HepG2 (cell line): ENCODE measurements around the gene SLC16A9. TPM values are rescaled to one million over a fixed set of nuclear protein-coding genes. Genes with fewer than 3 reads are reported as not detected.

Experiments
- ATAC-seq: fragments of 200-7000 bp; cut with Tn5 transposase; 3 replicates; pipeline ENCODE4 v1.9.1; 2020; ENCODE audit warnings: mild to moderate bottlenecking, moderate library complexity
- BruUV-seq: library from RNA; stranded (reverse); fragments of 400-500 nt; replicated peaks from 2 replicates; lab custom pipeline; 2021; lab: Mats Ljungman, UMichigan
- CTCF ChIA-PET: fragments of 300-600 bp; formaldehyde crosslinking; extraction: SDS; loops from one replicate; lab custom pipeline; 2021; ENCODE audit warnings: low total read pairs, inconsistent platforms, low intra/inter-chr PET ratio; lab: Yijun Ruan, JAX
- POLR2A ChIA-PET: fragments of 350-600 bp; sonication (Branson Sonifier 250); formaldehyde crosslinking; loops from one replicate; lab custom pipeline; 2020; ENCODE audit warnings: antibody characterized with exemption, inconsistent platforms; lab: Yijun Ruan, JAX
- DNase-seq: peaks from one replicate; pipeline ENCODE4 v3.0.0-alpha.2; 2015; ENCODE audit warnings: low spot score
- FAIRE-seq: peaks from 3 replicates; lab custom pipeline; 2011; peaks lifted over from hg19 to GRCh38; lab: Jason Lieb, UNC
- H2AFZ ChIP-seq: one replicate; pipeline ENCODE4 v1.6.1; 2011; ENCODE audit warnings: low read length, inconsistent platforms
- H3K27ac ChIP-seq: fragments of 300-600 bp; 3 replicates; pipeline ENCODE4 v1.8.0; 2011; ENCODE audit warnings: mixed run types, mild to moderate bottlenecking, mixed read lengths, low read length, inconsistent platforms; ENCODE audit not compliant: insufficient read depth; ENCODE audit errors: extremely low read length
- H3K27me3 ChIP-seq, 2 experiments: fragments of 200-600 bp in 1 of 2; 2 replicates in 1 of 2; 3 replicates in 1 of 2; pipeline versions ENCODE4 v1.6.0 to v1.8.0; 2011; ENCODE audit warnings: low read length in 2 of 2, mild to moderate bottlenecking in 2 of 2, moderate library complexity in 2 of 2, inconsistent platforms in 1 of 2; ENCODE audit not compliant: insufficient read depth in 2 of 2, control insufficient read depth in 1 of 2
- H3K36me3 ChIP-seq, 2 experiments: fragments of 200-600 bp in 1 of 2; replicated peaks in 1 of 2; 2 replicates in 1 of 2; 3 replicates in 1 of 2; pipeline versions ENCODE4 v1.5.1 to v1.8.0; 2011; ENCODE audit warnings: low read length in 2 of 2, inconsistent platforms in 1 of 2; ENCODE audit not compliant: insufficient read depth in 2 of 2, control insufficient read depth in 1 of 2
- H3K4me1 ChIP-seq: 2 replicates; pipeline ENCODE4 v1.5.1; 2012; ENCODE audit warnings: low read length, inconsistent platforms; ENCODE audit not compliant: insufficient read depth
- H3K4me2 ChIP-seq: 2 replicates; pipeline ENCODE4 v1.6.0; 2011; ENCODE audit warnings: low read depth, low read length, inconsistent platforms
- H3K4me3 ChIP-seq, 3 experiments: fragments of 200-600 bp in 1 of 3; sonication (generic), shearing (Covaris generic) in 1 of 3; replicated peaks in 1 of 3; 2 replicates each; pipeline ENCODE4 v1.5.1; 2011 to 2016; ENCODE audit warnings: low read length in 3 of 3, inconsistent platforms in 2 of 3, low read depth in 2 of 3, mild to moderate bottlenecking in 2 of 3, control low read depth in 1 of 3, mixed read lengths in 1 of 3; ENCODE audit not compliant: insufficient read depth in 1 of 3
- H3K79me2 ChIP-seq: one replicate; pipeline ENCODE4 v1.6.1; 2011; ENCODE audit warnings: low read length, inconsistent platforms; ENCODE audit not compliant: insufficient read depth
- H3K9ac ChIP-seq: 2 replicates; pipeline ENCODE4 v1.6.0; 2011; ENCODE audit warnings: mild to moderate bottlenecking, low read depth, low read length, inconsistent platforms; ENCODE audit not compliant: insufficient read depth
- H3K9me3 ChIP-seq: 2 replicates; pipeline ENCODE4 v1.5.1; 2012; ENCODE audit warnings: mild to moderate bottlenecking, low read length
- H4K20me1 ChIP-seq: 2 replicates; pipeline ENCODE4 v1.6.0; 2011; ENCODE audit warnings: inconsistent platforms, mild to moderate bottlenecking, low read length, moderate library complexity; ENCODE audit not compliant: insufficient read depth
- BCL6 ChIP-seq: IDR thresholded peaks from 2 replicates; pipeline ENCODE4 v1.6.1; 2016; ENCODE audit warnings: missing genetic modification reagents, missing compliant biosample characterization
- DR1 ChIP-seq: sonication (generic); formaldehyde crosslinking; IDR thresholded peaks from 2 replicates; pipeline ENCODE4 v1.8.0; 2021; ENCODE audit warnings: mild to moderate bottlenecking, missing genetic modification reagents, inconsistent platforms
- EP300 ChIP-seq, 3 experiments: sonication (generic) in 1 of 3; formaldehyde crosslinking in 1 of 3; IDR thresholded peaks; 2 replicates each; pipeline versions ENCODE4 v1.5.1 to v1.6.1; 2011 to 2020; ENCODE audit warnings: low read depth in 2 of 3, low read length in 2 of 3, borderline replicate concordance in 1 of 3, improper control_type of control experiment in 1 of 3, mild to moderate bottlenecking in 1 of 3, missing genetic modification reagents in 1 of 3, moderate library complexity in 1 of 3
- LBX2 ChIP-seq: sonication (generic); formaldehyde crosslinking; IDR thresholded peaks from 2 replicates; pipeline ENCODE4 v1.5.0; 2020; ENCODE audit warnings: missing genetic modification reagents, mild to moderate bottlenecking, borderline replicate concordance
- MIER2 ChIP-seq: IDR thresholded peaks from 2 replicates; pipeline ENCODE4 v1.6.1; 2016; ENCODE audit warnings: missing biosample characterization, missing genetic modification reagents
- NFE2 ChIP-seq: sonication (generic); formaldehyde crosslinking; IDR thresholded peaks from 2 replicates; pipeline ENCODE4 v1.4.0; 2020; ENCODE audit warnings: missing genetic modification reagents
- PRDM15 ChIP-seq: sonication (generic); formaldehyde crosslinking; IDR thresholded peaks from 2 replicates; pipeline ENCODE4 v1.4.0; 2020; ENCODE audit warnings: missing genetic modification reagents
- ZFY ChIP-seq: sonication (generic); formaldehyde crosslinking; IDR thresholded peaks from 2 replicates; pipeline ENCODE4 v1.4.0; 2020; ENCODE audit warnings: missing genetic modification reagents
- ZNF747 ChIP-seq: sonication (generic); formaldehyde crosslinking; IDR thresholded peaks from 2 replicates; pipeline ENCODE4 v1.8.1; 2023; ENCODE audit warnings: missing genetic modification reagents, mild to moderate bottlenecking, borderline replicate concordance
- ZNF772 ChIP-seq: sonication (generic); formaldehyde crosslinking; IDR thresholded peaks from 2 replicates; pipeline ENCODE4 v1.5.0; 2020; ENCODE audit warnings: mild to moderate bottlenecking, missing genetic modification reagents
- WGBS: methylation state at CpG from one replicate; pipeline ENCODE4 v1.1.6; 2017; ENCODE audit warnings: low lambda C conversion rate; 5-methylcytosine and 5-hydroxymethylcytosine counted together
- in situ Hi-C: cut with HindIII; loops from 2 replicates; pipeline ENCODE4 v1.10.0; 2017; ENCODE audit warnings: low pct_unique_long_range_greater_than_20kb; ENCODE audit not compliant: extremely low pct_ligation_motif_present
- intact Hi-C: fragments of 100-400 bp; cut with micrococcal nuclease; formaldehyde crosslinking; loops from one replicate; pipeline ENCODE4 v1.10.0; 2022; ENCODE audit not compliant: unreplicated experiment
- polyA plus RNA-seq, 8 experiments: library from polyadenylated mRNA; depleted of rRNA in 3 of 8; stranded (reverse) in 7 of 8; unstranded in 1 of 8; fragments of >200 nt; fragmentation: Illumina TruSeq in 4 of 8; extraction: Trizol in 4 of 8; gene quantifications; 2 replicates each; pipeline versions ENCODE4 v1.2.1 to v1.2.3, GENCODE V29; 2011 to 2016; ENCODE audit warnings: low read depth in 4 of 8, missing spikeins in 1 of 8, mixed read lengths in 1 of 8; ENCODE audit not compliant: insufficient read depth in 1 of 8
- total RNA-seq, 5 experiments: library from RNA; depleted of rRNA; stranded (reverse); fragments of >200 nt; fragmentation: Illumina TruSeq; extraction: Trizol; gene quantifications; 2 replicates each; pipeline ENCODE4 v1.2.3, GENCODE V29; 2016; ENCODE audit warnings: low read depth in 1 of 5
- TF ChIP-seq, protein P1 (sequence below): sonication (generic); formaldehyde crosslinking; IDR thresholded peaks from 2 replicates; pipeline ENCODE4 v1.4.0; 2020; ENCODE audit warnings: missing genetic modification reagents

The SLC16A9 gene
- total and polyA plus RNA-seq, 2 of the 13 experiments (the other 11 are each of a cell fraction or from before 2014, with no cell fraction given) = 0.01 to 0.09 TPM

DNA sequence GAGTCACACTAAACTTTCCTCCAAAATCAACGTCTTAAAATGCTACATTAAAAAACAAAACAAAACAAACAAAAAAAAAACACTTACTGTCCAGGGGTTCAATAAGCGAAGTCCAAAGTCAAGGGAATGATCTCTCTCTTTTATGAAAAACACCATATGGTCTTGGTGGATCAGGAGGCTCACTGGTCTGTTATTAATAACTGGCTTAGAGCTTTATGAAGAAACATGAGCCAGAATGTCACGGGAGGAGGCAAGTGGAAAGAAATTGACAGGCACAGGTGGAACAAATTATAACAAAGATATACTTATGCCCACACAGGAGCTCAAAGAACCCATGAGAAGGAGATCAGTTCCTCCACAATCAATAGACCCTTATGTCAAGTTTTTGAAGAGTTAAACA lies 43.6 kb upstream of the SLC16A9 start, which contains the start of gene MRLN (continued):
- TF ChIP-seq DR1 (CRISPR knock-in tag) = no peak
- TF ChIP-seq ZNF747 = no peak
- TF ChIP-seq EP300 (IDR thresholded peaks at IDR 0.05; ENCODE audit: low read depth in 2 of 2, low read length in 2 of 2) = no peak
- no peak for TF ChIP-seq EP300 (CRISPR knock-in tag; IDR thresholded peaks at IDR 0.05; ENCODE audit: borderline replicate concordance)
- TF ChIP-seq ZFY (CRISPR knock-in tag) = no peak
- no peak for TF ChIP-seq MIER2 (CRISPR knock-in tag)
- no peak for TF ChIP-seq PRDM15 (CRISPR knock-in tag)

DNA sequence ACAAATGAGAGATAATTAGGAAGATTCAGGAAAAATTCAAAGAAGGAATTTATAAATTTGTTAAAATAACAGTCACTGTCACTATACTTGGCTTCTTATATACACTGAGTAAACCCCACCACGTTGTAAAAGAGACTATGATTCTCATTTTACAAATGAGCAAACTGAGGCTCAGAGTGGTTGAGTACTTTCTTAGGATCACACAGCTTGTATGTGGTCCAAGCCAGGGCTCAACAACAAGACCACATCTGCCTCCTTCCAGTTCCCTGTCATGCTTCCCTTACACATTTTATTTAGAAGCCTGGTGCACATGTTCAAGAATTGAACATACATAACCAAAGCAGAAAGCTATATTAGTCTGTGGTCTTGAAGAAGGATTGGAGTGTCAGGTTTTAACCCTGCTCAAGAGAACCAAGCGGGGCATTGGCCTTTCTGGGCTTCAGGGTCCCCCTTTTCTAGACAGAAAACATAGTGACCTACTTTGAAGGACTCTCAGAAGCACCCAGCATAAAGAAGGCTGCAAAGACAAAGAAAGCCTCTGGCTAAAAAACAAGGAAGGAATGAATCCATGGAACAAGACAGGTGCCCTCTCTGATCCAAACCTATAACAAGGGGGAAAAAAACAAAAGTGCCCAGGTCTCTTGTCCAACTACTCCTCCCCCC lies 42.8 kb upstream of the SLC16A9 start:
- 0% methylated on average over 2 of the region's 2 CpGs for WGBS
- Histone ChIP-seq H3K4me1 (no peaks in the 10 kb centered on the region), H4K20me1 (no peaks in the 10 kb centered on the region), H2AFZ (no peak overlapping the region), H3K36me3 (no peaks in the 10 kb centered on the region), H3K9ac (no peak overlapping the region), H3K79me2 (no peaks in the 10 kb centered on the region), H3K9me3 (no peaks in the 10 kb centered on the region), H3K27me3 (no peaks in the 10 kb centered on the region), H3K4me3 (no peak overlapping the region)
- ChIA-PET CTCF (no interaction called here), POLR2A (no interaction called here)
- intact Hi-C loops = no loop called here
- no peak for FAIRE-seq
- no TSS peak for BruUV-seq
- in situ Hi-C loops = no loop called here
- TF ChIP-seq, protein P1, sequence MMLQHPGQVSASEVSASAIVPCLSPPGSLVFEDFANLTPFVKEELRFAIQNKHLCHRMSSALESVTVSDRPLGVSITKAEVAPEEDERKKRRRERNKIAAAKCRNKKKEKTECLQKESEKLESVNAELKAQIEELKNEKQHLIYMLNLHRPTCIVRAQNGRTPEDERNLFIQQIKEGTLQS (CRISPR knock-in tag) = no peak
- TF ChIP-seq NFE2 (CRISPR knock-in tag) (no peak), BCL6 (CRISPR knock-in tag) (no peak), LBX2 (CRISPR knock-in tag) (no peak), ZNF772 (CRISPR knock-in tag) (no peak)
- TF ChIP-seq, all 625 proteins: peak for 0
- Histone ChIP-seq H3K4me2 (no peak overlapping the region), H3K27ac (no peak overlapping the region)
- DNase-seq (no peak), ATAC-seq (no peak)
